GM12892 (cell line): Measurements from ENCODE around the gene EFCAB5.

Experiments
- DNase-seq: peaks from one replicate; pipeline ENCODE4 v3.0.0; 2011; ENCODE audit not compliant: insufficient read length
- FAIRE-seq: peaks from 2 replicates; lab custom pipeline; 2011; peaks lifted over from hg19 to GRCh38; lab: Jason Lieb, UNC
- POLR2A ChIP-seq: IDR thresholded peaks from 2 replicates; pipeline ENCODE4 v1.6.1; 2011; ENCODE audit warnings: low read depth, low read length, control low read depth
- POLR2AphosphoS5 ChIP-seq: IDR thresholded peaks from 2 replicates; pipeline ENCODE4 v1.6.1; 2011; ENCODE audit warnings: low read depth, low read length, control low read depth
- TAF1 ChIP-seq: IDR thresholded peaks from 2 replicates; pipeline ENCODE4 v1.6.1; 2011; ENCODE audit warnings: low read depth, mild to moderate bottlenecking, control low read depth, low read length, borderline replicate concordance

EFCAB5 gene

GRCh38 chr17:30153463-30153862, 212.0 kb downstream of the EFCAB5 start:
- TF ChIP-seq POLR2AphosphoS5 (no peak), TAF1 (no peak), POLR2A (no peak)
- DNase-seq (no peak), FAIRE-seq (no peak)

- no peak for FAIRE-seq
- DNase-seq = no peak
- TF ChIP-seq TAF1 (no peak), POLR2AphosphoS5 (no peak), POLR2A (no peak)
Observed at GRCh38 chr17:30155389-30155788, 214.0 kb downstream of the EFCAB5 start.
